GM18520 (cell line): ENCODE results near the gene KCNIP4.

ENCODE experiments used
- ATAC-seq: cut with Tn5 transposase; IDR thresholded peaks from one replicate; pipeline ENCODE4 v1.9.1; 2021; ENCODE audit not compliant: unreplicated experiment

KCNIP4 gene

GRCh38 chr4:21856301-21856700 lies 92.3 kb downstream of the KCNIP4 start:
- ATAC-seq = no peak

GRCh38 chr4:21849077-21849476 lies 99.5 kb downstream of the KCNIP4 start:
- ATAC-seq = no peak

- ATAC-seq = no peak
Measured at GRCh38 chr4:21848021-21848420, 100.6 kb downstream of the KCNIP4 start.

GRCh38 chr4:21845663-21846062 lies 102.9 kb downstream of the KCNIP4 start:
- no peak for ATAC-seq

- ATAC-seq = no peak
Measured at GRCh38 chr4:21835712-21836111, 112.9 kb downstream of the KCNIP4 start.

GRCh38 chr4:21830272-21830671 lies 118.3 kb downstream of the KCNIP4 start:
- no peak for ATAC-seq

- ATAC-seq = no peak
Measured at GRCh38 chr4:21827575-21827974, 121.0 kb downstream of the KCNIP4 start.

- ATAC-seq = no peak
Measured at GRCh38 chr4:21826071-21826470, 122.5 kb downstream of the KCNIP4 start.

- no peak for ATAC-seq
Measured at GRCh38 chr4:21819086-21819485, 129.5 kb downstream of the KCNIP4 start.

- ATAC-seq = no peak
Measured at GRCh38 chr4:21815651-21816377, 132.8 kb downstream of the KCNIP4 start.

GRCh38 chr4:21811565-21811964 lies 137.0 kb downstream of the KCNIP4 start:
- no peak for ATAC-seq

GRCh38 chr4:21806991-21807390 lies 141.6 kb downstream of the KCNIP4 start:
- ATAC-seq = no peak

- ATAC-seq = no peak
Measured at GRCh38 chr4:21802406-21802805, 146.2 kb downstream of the KCNIP4 start.

- no peak for ATAC-seq
Measured at GRCh38 chr4:21801661-21802385, 146.7 kb downstream of the KCNIP4 start.

GRCh38 chr4:21795091-21795490 lies 153.5 kb downstream of the KCNIP4 start:
- ATAC-seq = no peak

GRCh38 chr4:21792736-21793135 lies 155.8 kb downstream of the KCNIP4 start:
- ATAC-seq = no peak

- ATAC-seq = no peak
Measured at GRCh38 chr4:21790438-21791029, 158.0 kb downstream of the KCNIP4 start.

GRCh38 chr4:21780148-21780547 lies 168.4 kb downstream of the KCNIP4 start:
- no peak for ATAC-seq

GRCh38 chr4:21778702-21779101 lies 169.9 kb downstream of the KCNIP4 start:
- no peak for ATAC-seq

- ATAC-seq = no peak
Measured at GRCh38 chr4:21775703-21776102, 172.9 kb downstream of the KCNIP4 start.

GRCh38 chr4:21769404-21770147 lies 179.0 kb downstream of the KCNIP4 start:
- ATAC-seq = no peak
